GM19193 (cell line): ENCODE results near the gene PHRF1.

Experiments
- POLR2A ChIP-seq: IDR thresholded peaks from 4 replicates; pipeline ENCODE4 v1.6.1; 2011; ENCODE audit not compliant: insufficient read depth, insufficient read length; ENCODE audit errors: extremely low read depth

PHRF1 gene

DNA sequence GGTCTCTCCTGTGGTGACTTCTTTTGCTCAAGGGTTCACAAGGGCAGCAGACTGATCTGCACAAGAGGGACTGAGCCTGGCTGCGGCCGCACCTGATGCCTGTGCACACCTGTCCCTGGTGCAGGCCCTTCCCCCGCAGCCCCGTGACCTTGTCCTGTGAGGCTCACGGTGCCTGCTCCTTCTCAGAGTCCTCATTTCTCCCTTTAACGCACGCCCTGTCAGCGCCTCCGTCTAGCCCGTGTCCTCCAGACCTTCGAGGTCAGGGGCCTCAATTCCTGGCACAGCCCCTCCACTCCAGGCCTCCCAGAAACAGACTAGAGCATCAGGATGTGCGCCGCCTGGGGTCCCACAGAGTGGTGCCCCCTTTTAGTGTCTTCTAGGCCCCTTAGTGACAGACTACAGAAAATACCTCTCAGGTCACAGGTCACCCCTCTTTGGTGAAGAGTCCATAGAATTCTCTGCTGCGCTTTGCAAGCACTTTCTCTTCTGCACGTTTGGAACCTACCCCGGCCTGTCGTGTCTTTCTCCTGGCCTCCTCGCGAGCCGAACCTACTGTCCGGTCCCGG is 59.8 kb downstream of the PHRF1 start:
- TF ChIP-seq POLR2A: no peak

GRCh38 chr11:636511-637332 is 60.5 kb downstream of the PHRF1 start, which contains the start of gene DRD4:
Gene DRD4 (plus strand): TSS chr11:637269. CDS start chr11:637305, 36 bp downstream.
- no peak for TF ChIP-seq POLR2A

DNA sequence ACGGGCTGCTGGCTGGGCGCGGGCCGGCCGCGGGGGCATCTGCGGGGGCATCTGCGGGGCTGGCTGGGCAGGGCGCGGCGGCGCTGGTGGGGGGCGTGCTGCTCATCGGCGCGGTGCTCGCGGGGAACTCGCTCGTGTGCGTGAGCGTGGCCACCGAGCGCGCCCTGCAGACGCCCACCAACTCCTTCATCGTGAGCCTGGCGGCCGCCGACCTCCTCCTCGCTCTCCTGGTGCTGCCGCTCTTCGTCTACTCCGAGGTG is 61.0 kb downstream of the PHRF1 start:
- TF ChIP-seq POLR2A: no peak

- no peak for TF ChIP-seq POLR2A
These were observed 61.6 kb downstream of the PHRF1 start for GRCh38 chr11:637593-638521.

GRCh38 chr11:638631-639331 is 62.5 kb downstream of the PHRF1 start:
- TF ChIP-seq POLR2A: no peak

DNA sequence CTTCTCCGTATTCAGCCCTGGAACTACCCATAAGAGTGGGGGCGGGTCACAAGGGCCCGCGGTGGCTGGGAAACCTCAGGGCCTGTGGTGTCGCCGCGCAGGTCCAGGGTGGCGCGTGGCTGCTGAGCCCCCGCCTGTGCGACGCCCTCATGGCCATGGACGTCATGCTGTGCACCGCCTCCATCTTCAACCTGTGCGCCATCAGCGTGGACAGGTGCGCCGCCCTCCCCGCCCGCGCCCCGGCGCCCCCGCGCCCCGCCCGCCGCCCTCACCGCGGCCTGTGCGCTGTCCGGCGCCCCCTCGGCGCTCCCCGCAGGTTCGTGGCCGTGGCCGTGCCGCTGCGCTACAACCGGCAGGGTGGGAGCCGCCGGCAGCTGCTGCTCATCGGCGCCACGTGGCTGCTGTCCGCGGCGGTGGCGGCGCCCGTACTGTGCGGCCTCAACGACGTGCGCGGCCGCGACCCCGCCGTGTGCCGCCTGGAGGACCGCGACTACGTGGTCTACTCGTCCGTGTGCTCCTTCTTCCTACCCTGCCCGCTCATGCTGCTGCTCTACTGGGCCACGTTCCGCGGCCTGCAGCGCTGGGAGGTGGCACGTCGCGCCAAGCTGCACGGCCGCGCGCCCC is 63.2 kb downstream of the PHRF1 start:
- TF ChIP-seq POLR2A: no peak

DNA sequence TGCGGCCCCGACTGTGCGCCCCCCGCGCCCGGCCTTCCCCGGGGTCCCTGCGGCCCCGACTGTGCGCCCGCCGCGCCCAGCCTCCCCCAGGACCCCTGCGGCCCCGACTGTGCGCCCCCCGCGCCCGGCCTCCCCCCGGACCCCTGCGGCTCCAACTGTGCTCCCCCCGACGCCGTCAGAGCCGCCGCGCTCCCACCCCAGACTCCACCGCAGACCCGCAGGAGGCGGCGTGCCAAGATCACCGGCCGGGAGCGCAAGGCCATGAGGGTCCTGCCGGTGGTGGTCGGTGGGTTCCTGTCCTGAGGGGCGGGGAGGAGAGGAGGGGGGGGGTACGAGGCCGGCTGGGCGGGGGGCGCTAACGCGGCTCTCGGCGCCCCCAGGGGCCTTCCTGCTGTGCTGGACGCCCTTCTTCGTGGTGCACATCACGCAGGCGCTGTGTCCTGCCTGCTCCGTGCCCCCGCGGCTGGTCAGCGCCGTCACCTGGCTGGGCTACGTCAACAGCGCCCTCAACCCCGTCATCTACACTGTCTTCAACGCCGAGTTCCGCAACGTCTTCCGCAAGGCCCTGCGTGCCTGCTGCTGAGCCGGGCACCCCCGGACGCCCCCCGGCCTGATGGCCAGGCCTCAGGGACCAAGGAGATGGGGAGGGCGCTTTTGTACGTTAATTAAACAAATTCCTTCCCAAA is 63.9 kb downstream of the PHRF1 start:
- no peak for TF ChIP-seq POLR2A

DNA sequence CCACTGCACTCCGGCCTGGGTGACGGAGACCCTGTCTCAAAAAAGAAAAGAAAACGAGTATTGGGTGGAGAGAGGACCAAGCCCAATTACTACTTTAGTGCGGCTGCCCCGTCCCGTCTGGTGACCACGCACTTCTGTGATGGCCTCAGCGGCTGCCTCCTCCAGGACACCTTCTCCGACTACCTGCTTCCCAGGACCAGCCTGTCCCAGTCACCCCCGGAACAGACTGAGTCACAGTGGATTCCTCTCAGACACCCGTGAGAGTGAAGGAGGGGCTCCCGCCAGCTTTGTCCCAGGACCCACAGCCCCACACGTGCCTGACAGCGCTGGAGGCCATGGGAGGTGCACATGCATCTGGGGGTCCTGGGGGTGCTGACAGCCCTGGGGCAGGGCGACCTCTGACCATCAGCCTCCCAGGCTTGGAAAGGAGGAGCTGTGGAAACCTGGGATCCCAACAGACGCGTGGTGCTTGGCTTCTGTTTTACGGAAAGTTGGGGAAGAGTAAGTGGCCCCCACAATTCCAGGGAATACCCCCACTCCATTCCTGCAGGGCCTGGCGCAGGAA is 65.6 kb downstream of the PHRF1 start:
- no peak for TF ChIP-seq POLR2A

DNA sequence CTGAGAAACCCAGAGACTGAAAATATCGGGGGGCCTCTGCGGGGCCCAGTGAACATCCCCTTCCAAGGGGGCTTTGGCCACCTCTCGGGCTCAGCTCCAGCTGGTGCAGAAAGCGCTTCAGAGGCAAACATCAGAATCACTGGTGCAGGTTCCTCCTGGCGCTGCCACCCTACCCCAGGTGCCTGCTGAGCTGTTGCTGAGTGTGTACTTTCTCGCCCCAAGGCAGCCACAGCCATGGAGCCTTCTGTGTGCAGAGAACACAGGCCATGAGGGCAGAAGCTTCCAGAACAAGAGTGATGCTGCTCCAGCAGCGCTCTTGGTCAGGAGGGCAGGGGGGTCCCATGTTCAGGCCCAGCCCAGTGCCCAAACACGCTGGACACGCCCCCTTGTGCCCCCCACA is 67.1 kb downstream of the PHRF1 start:
- no peak for TF ChIP-seq POLR2A

DNA sequence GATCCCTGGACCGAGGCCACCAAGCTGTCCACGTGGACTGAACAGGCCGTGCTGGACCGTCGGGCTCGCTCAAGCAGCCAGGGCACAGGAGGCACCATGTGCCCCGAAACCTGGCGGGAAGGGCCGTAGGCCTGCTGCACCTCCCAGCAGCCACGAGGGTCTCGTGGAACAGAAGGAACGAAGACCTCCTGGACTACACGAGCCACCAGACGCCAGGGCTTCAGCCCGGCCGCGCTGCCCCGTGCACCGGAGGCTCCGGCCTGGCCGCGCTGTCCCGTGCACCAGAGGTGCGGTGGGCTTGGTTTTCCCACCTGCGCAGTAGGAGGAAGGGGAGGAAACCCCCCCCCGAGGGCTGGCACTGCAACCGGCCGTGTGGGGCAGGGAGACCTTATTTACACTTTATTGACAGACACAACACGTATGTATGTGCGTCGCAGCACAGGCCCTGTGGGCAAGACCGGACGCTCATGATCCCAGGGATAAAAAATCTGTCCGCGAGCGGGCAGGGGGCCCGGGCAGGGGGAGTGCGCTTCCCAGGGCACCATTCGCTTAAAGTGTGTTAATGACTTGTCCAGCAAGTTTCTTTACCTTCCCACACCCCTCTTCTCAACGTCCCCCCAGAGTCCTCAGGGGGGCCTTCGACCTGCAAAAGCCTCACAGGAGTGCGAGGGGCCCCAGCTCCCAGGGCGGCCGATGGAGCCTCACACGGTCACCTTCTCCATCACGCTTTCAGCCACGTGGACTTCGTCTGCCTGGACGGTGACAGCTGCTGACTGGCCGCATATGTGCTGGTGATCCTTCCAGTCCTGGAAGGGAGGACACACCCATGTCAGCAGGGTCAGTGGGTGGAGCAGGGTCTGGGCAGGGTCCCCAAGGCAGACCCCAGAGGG is 67.8 kb downstream of the PHRF1 start:
- no peak for TF ChIP-seq POLR2A

GRCh38 chr11:645536-645935 is 69.3 kb downstream of the PHRF1 start:
- no peak for TF ChIP-seq POLR2A

DNA sequence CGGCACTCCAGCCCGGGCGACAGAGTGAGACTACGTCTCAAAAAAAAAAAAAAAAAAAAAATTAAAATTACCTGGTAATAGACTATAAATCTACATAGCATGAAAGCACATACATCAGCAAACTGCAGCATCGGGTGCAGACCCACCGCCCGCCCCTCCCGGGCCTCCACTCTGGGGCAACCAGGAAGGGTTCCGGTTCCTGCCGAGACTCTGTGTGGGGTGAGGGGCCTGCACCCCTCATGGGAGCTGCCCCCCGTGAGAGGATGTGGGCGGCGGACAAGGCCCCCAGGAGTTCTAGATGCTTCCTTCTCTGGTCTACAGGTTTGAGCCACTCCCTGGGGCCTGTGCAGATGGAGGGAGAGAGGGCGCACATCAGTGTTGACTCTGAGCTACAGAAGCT is 69.9 kb downstream of the PHRF1 start:
- no peak for TF ChIP-seq POLR2A

GRCh38 chr11:650482-650881 is 74.2 kb downstream of the PHRF1 start:
- no peak for TF ChIP-seq POLR2A
